ENCODE measurements around the gene AGBL1.

Gene AGBL1

GRCh38 chr15:86568378-86568777, 488.7 kb downstream of the AGBL1 start:
- no peak for DNase-seq (ENCODE audit: low read depth in 2 of 2)
- no peak overlapping the region for H3K4me3 ChIP-seq (replicated peaks in 1 of 2; ENCODE audit: low read depth in 2 of 2, low read length in 2 of 2)

GRCh38 chr15:86570738-86571137, 491.1 kb downstream of the AGBL1 start:
- no peak for DNase-seq (ENCODE audit: low read depth in 2 of 2)
- H3K4me3 ChIP-seq (replicated peaks in 1 of 2; ENCODE audit: low read depth in 2 of 2, low read length in 2 of 2) = no peak overlapping the region
- TF ChIP-seq CTCF (IDR thresholded peaks at IDR 0.05; ENCODE audit: low read depth, low read length) = no peak

More at GRCh38 chr15:86568378-86568777, 488.7 kb downstream of the AGBL1 start:
- TF ChIP-seq CTCF (IDR thresholded peaks at IDR 0.05; ENCODE audit: low read depth, low read length) = no peak

- TF ChIP-seq CTCF (IDR thresholded peaks at IDR 0.05; ENCODE audit: low read depth, low read length) = no peak
- no peak for DNase-seq (ENCODE audit: low read depth in 2 of 2)
- H3K4me3 ChIP-seq (replicated peaks in 1 of 2; ENCODE audit: low read depth in 2 of 2, low read length in 2 of 2) = no peak overlapping the region
These were observed 492.2 kb downstream of the AGBL1 start for GRCh38 chr15:86571873-86572272.

- no peak for DNase-seq (ENCODE audit: low read depth in 2 of 2)
- TF ChIP-seq CTCF (IDR thresholded peaks at IDR 0.05; ENCODE audit: low read depth, low read length) = no peak
- no peak overlapping the region for H3K4me3 ChIP-seq (replicated peaks in 1 of 2; ENCODE audit: low read depth in 2 of 2, low read length in 2 of 2)
These were observed 492.7 kb downstream of the AGBL1 start for GRCh38 chr15:86572368-86572841.

GRCh38 chr15:86573476-86573875, 493.8 kb downstream of the AGBL1 start:
- no peak for TF ChIP-seq CTCF (IDR thresholded peaks at IDR 0.05; ENCODE audit: low read depth, low read length)
- DNase-seq (ENCODE audit: low read depth in 2 of 2) = no peak
- no peak overlapping the region for H3K4me3 ChIP-seq (replicated peaks in 1 of 2; ENCODE audit: low read depth in 2 of 2, low read length in 2 of 2)

GRCh38 chr15:86588413-86588812, 508.7 kb downstream of the AGBL1 start:
- DNase-seq (ENCODE audit: low read depth in 2 of 2) = no peak
- H3K4me3 ChIP-seq (replicated peaks in 1 of 2; ENCODE audit: low read depth in 2 of 2, low read length in 2 of 2) = no peak overlapping the region
- no peak for TF ChIP-seq CTCF (IDR thresholded peaks at IDR 0.05; ENCODE audit: low read depth, low read length)

- TF ChIP-seq CTCF (IDR thresholded peaks at IDR 0.05; ENCODE audit: low read depth, low read length) = no peak
- no peak for DNase-seq (ENCODE audit: low read depth in 2 of 2)
- H3K4me3 ChIP-seq (replicated peaks in 1 of 2; ENCODE audit: low read depth in 2 of 2, low read length in 2 of 2) = no peak overlapping the region
These were observed 510.8 kb downstream of the AGBL1 start for GRCh38 chr15:86590461-86590860.
